CD4-positive, alpha-beta T cell treated with Interferon gamma for 1 hour (primary cell): Measurements from ENCODE around the gene MECR.
A peak's percentile ranks its signal among the peaks of the same experiment; 100 is the strongest.

Source experiments
- DNase-seq: peaks from one replicate; pipeline ENCODE4 v3.0.0-alpha.2; 2020

MECR gene

GRCh38 chr1:29255134-29255666 lies 24.5 kb upstream of the MECR start:
- no peak for DNase-seq

- no peak for DNase-seq
Observed at GRCh38 chr1:29254346-29254745, 23.6 kb upstream of the MECR start.

- no peak for DNase-seq
Observed at GRCh38 chr1:29253180-29253579, 22.4 kb upstream of the MECR start.

- no peak for DNase-seq
Observed at GRCh38 chr1:29251164-29252124, 20.7 kb upstream of the MECR start.

- DNase-seq, result no peak
Observed at GRCh38 chr1:29249951-29250581, 19.3 kb upstream of the MECR start.

- DNase-seq, result no peak
Observed at GRCh38 chr1:29249170-29249691, 18.5 kb upstream of the MECR start.

GRCh38 chr1:29248409-29248808 lies 17.7 kb upstream of the MECR start:
- no peak for DNase-seq

- no peak for DNase-seq
Observed at GRCh38 chr1:29247571-29248273, 17.0 kb upstream of the MECR start.

GRCh38 chr1:29247044-29247443 lies 16.3 kb upstream of the MECR start:
- DNase-seq, result no peak

- DNase-seq, result no peak
Observed at GRCh38 chr1:29245876-29246275, 15.1 kb upstream of the MECR start.

- no peak for DNase-seq
Observed at GRCh38 chr1:29245261-29245660, 14.5 kb upstream of the MECR start.

- no peak for DNase-seq
Observed at GRCh38 chr1:29243871-29244200, 13.1 kb upstream of the MECR start.

- DNase-seq, result no peak
Observed at GRCh38 chr1:29243023-29243870, 12.5 kb upstream of the MECR start.

- DNase-seq, result no peak
Observed at GRCh38 chr1:29240986-29241385, 10.3 kb upstream of the MECR start.

GRCh38 chr1:29240400-29240837 lies 9.7 kb upstream of the MECR start:
- no peak for DNase-seq

- no peak for DNase-seq
Observed at GRCh38 chr1:29239142-29239541, 8.4 kb upstream of the MECR start.

GRCh38 chr1:29238620-29239002 lies 7.9 kb upstream of the MECR start:
- DNase-seq, result no peak

GRCh38 chr1:29237852-29238619 lies 7.3 kb upstream of the MECR start:
- DNase-seq, result no peak

GRCh38 chr1:29237129-29237821 lies 6.5 kb upstream of the MECR start:
- DNase-seq, result peak; percentile 4

- no peak for DNase-seq
Observed at GRCh38 chr1:29236712-29237128, 6.0 kb upstream of the MECR start.
